NCI-H2081 (cell line): Measurements from ENCODE around the gene WBP1L.
"Not testable (repeated sequence)": the region's sequence is repeated elsewhere in the genome, so short reads cannot be mapped to it uniquely, and the experiment has no call there.

Experiments
- DNase-seq, 2 experiments: peaks; one replicate each; lab custom pipeline; 2025; lab: John Stamatoyannopoulos, UW

The WBP1L gene

GRCh38 chr10:102838276-102838927, 94.7 kb downstream of the WBP1L start:
- not testable (repeated sequence) for DNase-seq

DNA sequence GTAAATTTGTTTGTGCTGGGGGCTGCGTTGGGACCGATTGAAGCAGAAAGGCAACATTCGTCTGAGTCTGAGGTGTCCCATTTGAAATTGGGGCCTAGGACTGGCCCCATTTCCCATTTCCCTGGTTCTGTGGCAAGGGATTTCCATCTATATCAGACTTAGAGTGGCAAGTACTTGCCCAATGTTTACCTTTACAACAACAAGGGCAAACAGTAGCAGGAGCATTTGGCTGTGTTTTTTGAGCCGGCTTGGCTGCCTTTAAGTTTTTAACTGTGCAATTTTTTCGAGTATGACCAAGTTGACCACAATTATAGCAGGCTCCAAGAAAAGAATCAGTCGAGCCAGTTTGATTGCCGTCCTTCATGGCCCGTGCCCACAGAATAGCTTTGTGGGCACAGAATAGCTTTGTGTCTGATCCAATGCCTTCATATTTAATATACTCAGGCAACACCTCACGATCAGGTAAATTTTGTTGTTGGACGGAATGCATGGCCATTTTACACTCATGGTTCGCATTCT, 98.1 kb downstream of the WBP1L start:
- DNase-seq, result no peak

GRCh38 chr10:102843139-102843538, 99.4 kb downstream of the WBP1L start:
- DNase-seq, result not testable (repeated sequence)

GRCh38 chr10:102844190-102844776, 100.5 kb downstream of the WBP1L start:
- DNase-seq, result not testable (repeated sequence)

DNA sequence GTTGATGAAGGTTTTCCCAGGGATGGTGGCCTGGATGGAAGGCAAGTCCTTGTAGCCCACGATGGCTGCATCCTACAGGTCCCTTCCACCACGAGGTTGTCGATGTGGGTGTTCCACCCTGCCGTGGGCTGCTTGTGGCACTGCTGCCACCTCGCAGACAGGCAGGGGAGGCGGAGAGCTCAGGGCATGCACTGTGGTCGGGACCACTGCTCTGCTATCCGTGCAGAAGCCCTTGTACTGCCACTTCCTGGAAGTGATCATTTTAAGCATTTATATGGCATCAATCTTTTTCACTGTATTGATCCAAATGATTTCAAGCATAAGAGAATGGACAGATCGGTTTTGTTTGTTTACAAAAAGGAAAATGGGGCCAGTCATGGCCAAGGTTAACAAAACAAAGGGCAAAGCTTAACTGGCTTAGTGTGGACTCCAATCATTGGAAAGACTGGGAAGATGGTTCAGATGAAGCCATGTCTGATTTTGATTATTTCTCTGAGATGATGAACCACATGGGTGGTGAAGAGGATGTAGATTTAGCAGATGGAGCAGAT, 101.7 kb downstream of the WBP1L start:
- DNase-seq, result no peak

DNA sequence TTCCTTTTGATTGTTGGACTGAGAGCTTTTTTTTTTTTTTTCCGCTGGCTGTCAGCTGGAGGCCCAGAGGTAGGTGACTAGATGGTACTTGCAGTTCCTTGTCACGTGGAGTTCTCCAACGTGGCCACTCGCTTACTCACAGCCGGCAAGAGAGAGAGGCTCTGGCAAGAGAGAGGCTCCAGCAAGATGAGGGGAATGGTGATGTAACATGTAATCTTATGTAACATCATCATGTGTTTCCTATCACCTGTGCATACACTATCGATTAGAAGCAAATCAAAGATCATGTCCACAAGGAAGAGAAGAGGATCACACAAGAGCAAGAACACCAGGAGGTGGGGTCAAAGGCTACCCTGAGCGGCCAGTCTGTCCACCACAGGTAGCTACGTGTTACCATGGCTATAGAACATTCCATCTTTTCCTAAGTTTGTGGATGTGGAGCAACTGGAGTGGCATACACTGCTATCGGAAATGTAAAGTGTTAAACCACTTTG, 106.3 kb downstream of the WBP1L start:
- DNase-seq, result no peak

GRCh38 chr10:102853237-102853636, 109.5 kb downstream of the WBP1L start:
- DNase-seq, result not testable (repeated sequence)

DNA sequence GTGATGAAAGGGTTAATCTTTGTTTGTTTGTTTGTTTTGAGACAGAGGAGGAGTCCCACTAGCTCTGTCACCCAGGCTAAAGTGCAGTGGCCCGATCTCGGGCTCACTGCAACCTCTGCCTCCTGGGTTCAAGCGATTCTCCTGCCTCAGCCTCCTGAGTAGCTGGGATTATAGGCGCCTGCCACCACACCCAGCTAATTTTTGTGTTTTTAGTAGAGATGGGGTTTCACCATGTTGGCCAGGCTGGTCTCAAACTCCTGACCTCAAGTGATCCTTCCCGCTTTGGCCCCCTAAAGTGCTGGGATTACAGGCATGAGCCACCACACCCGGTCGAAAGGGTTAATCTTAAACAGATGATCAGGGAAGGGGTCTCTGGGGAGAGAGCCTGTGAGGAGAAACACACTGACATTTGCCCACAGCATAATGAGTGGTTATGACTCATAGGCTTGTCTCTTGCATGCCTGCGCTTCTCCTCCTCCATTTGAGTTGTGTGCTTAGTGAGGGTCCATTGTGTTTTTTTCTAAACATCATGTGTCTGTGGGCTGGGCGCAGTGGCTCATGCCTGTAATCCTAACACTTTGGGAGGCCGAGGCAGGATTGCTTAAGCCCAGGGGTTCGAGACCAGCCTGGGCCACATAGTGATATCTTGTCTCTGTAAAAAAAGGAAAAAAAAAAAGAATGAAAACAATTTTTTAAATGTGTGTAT, 112.1 kb downstream of the WBP1L start:
- DNase-seq, result not testable (repeated sequence)

- no peak for DNase-seq
Observed at GRCh38 chr10:102856758-102857424, 113.1 kb downstream of the WBP1L start.

GRCh38 chr10:102859911-102860310, 116.2 kb downstream of the WBP1L start:
- peak; percentile 25 to 67 for DNase-seq

GRCh38 chr10:102863660-102864059, 119.9 kb downstream of the WBP1L start:
- DNase-seq, result no peak

- no peak for DNase-seq
Observed at GRCh38 chr10:102865620-102866019, 121.9 kb downstream of the WBP1L start.
